GM23338 (cell line): ENCODE measurements around the gene UST. TPM values are rescaled to one million over a fixed set of nuclear protein-coding genes. Genes with fewer than 3 reads are reported as not detected.

ENCODE experiments used
- ATAC-seq: fragments of 200-7000 bp; cut with Tn5 transposase; 3 replicates; pipeline ENCODE4 v1.9.1; 2020
- DNase-seq: peaks from one replicate; pipeline ENCODE4 v3.0.0-alpha.2; 2015; ENCODE audit warnings: low spot score
- H2AFZ ChIP-seq: fragments of 200-600 bp; sonication (generic); 2 replicates; pipeline ENCODE4 v1.8.0; 2016; ENCODE audit warnings: antibody characterized with exemption, mild to moderate bottlenecking, moderate library complexity
- H3F3A ChIP-seq: fragments of 200-600 bp; sonication (generic); replicated peaks from 2 replicates; pipeline ENCODE4 v1.8.0; 2017; ENCODE audit warnings: antibody characterized with exemption, mixed run types, low read depth
- H3K27ac ChIP-seq: fragments of 200-600 bp; sonication (generic); 2 replicates; pipeline ENCODE4 v1.6.1; 2016; ENCODE audit warnings: low read depth
- H3K27me3 ChIP-seq: fragments of 200-600 bp; sonication (generic); 2 replicates; pipeline ENCODE4 v1.8.0; 2016; ENCODE audit warnings: mild to moderate bottlenecking, mixed run types, moderate library complexity; ENCODE audit not compliant: insufficient read depth
- H3K36me3 ChIP-seq: fragments of 200-600 bp; sonication (generic); 2 replicates; pipeline ENCODE4 v1.8.0; 2016; ENCODE audit warnings: mild to moderate bottlenecking; ENCODE audit not compliant: insufficient read depth
- H3K4me1 ChIP-seq: fragments of 200-600 bp; sonication (generic); 2 replicates; pipeline ENCODE4 v1.8.0; 2016; ENCODE audit warnings: mild to moderate bottlenecking, moderate library complexity; ENCODE audit not compliant: insufficient read depth
- H3K4me2 ChIP-seq: fragments of 200-600 bp; sonication (generic); 2 replicates; pipeline ENCODE4 v1.7.1; 2017; ENCODE audit warnings: mixed run types
- H3K4me3 ChIP-seq: fragments of 200-600 bp; sonication (generic); 2 replicates; pipeline ENCODE4 v1.6.1; 2016; ENCODE audit warnings: mixed run types
- H3K79me2 ChIP-seq: fragments of 200-600 bp; sonication (generic); replicated peaks from 2 replicates; pipeline ENCODE4 v1.8.0; 2017; ENCODE audit warnings: mild to moderate bottlenecking; ENCODE audit not compliant: insufficient read depth
- H3K9me2 ChIP-seq: fragments of 200-600 bp; sonication (generic); 2 replicates; pipeline ENCODE4 v1.8.0; 2017; ENCODE audit not compliant: insufficient read depth
- H4K20me1 ChIP-seq: fragments of 200-600 bp; sonication (generic); replicated peaks from 2 replicates; pipeline ENCODE4 v1.8.0; 2017; ENCODE audit warnings: mild to moderate bottlenecking; ENCODE audit not compliant: insufficient read depth
- H3K27ac Mint-ChIP-seq: 2 replicates; pipeline ENCODE4 v1.8.0; 2020; ENCODE audit warnings: inconsistent platforms, mild to moderate bottlenecking, moderate library complexity, mixed read lengths
- H3K27me3 Mint-ChIP-seq: 3 replicates; pipeline ENCODE4 v1.8.0; 2022; ENCODE audit warnings: low read depth, mild to moderate bottlenecking, moderate library complexity, mixed read lengths, inconsistent platforms; ENCODE audit not compliant: insufficient read depth, poor library complexity
- H3K36me3 Mint-ChIP-seq: 3 replicates; pipeline ENCODE4 v1.8.0; 2021; ENCODE audit warnings: low read depth, mild to moderate bottlenecking, inconsistent platforms, moderate library complexity, mixed read lengths
- H3K4me1 Mint-ChIP-seq: 3 replicates; pipeline ENCODE4 v1.8.0; 2020; ENCODE audit warnings: mild to moderate bottlenecking, inconsistent platforms, mixed read lengths
- H3K4me3 Mint-ChIP-seq: 3 replicates; pipeline ENCODE4 v1.8.0; 2021; ENCODE audit warnings: moderate library complexity, mild to moderate bottlenecking, inconsistent platforms, mixed read lengths
- H3K9me3 Mint-ChIP-seq: 3 replicates; pipeline ENCODE4 v1.8.0; 2020; ENCODE audit warnings: moderate library complexity, mild to moderate bottlenecking, inconsistent platforms, mixed read lengths
- CREB1 ChIP-seq: fragments of 250-450 bp; sonication (Bioruptor Pico); IDR thresholded peaks from 2 replicates; pipeline ENCODE4 v1.5.0; 2020; ENCODE audit warnings: low read depth, mild to moderate bottlenecking, moderate library complexity
- EZH2 ChIP-seq: fragments of 200-600 bp; sonication (generic); IDR thresholded peaks from one replicate; pipeline ENCODE4 v1.8.0; 2017; ENCODE audit warnings: antibody characterized with exemption, mild to moderate bottlenecking, low read depth; ENCODE audit not compliant: unreplicated experiment
- EZH2phosphoT487 ChIP-seq: fragments of 200-600 bp; sonication (generic); IDR thresholded peaks from one replicate; pipeline ENCODE4 v1.8.1; 2018; ENCODE audit warnings: antibody characterized with exemption; ENCODE audit not compliant: unreplicated experiment
- JUNB ChIP-seq: IDR thresholded peaks from one replicate; pipeline ENCODE4 v1.6.1; 2016; ENCODE audit warnings: antibody characterized with exemption; ENCODE audit not compliant: unreplicated experiment
- NANOG ChIP-seq: IDR thresholded peaks from 2 replicates; pipeline ENCODE4 v1.6.1; 2016; ENCODE audit warnings: antibody characterized with exemption, borderline replicate concordance
- POLR2AphosphoS5 ChIP-seq: IDR thresholded peaks from 2 replicates; pipeline ENCODE4 v1.6.1; 2016; ENCODE audit warnings: antibody characterized with exemption, low read depth
- STAT1 ChIP-seq: IDR thresholded peaks from one replicate; pipeline ENCODE4 v1.6.1; 2016; ENCODE audit warnings: antibody characterized with exemption; ENCODE audit not compliant: unreplicated experiment
- ZNF114 ChIP-seq: fragments of 250-450 bp; sonication (Bioruptor Pico); IDR thresholded peaks from 2 replicates; pipeline ENCODE4 v1.5.0; 2020; ENCODE audit warnings: mild to moderate bottlenecking, moderate library complexity
- ZNF331 ChIP-seq: fragments of 250-450 bp; sonication (Bioruptor Pico); IDR thresholded peaks from 2 replicates; pipeline ENCODE4 v1.5.0; 2020; ENCODE audit warnings: low read depth, mild to moderate bottlenecking, moderate library complexity
- polyA plus RNA-seq: library from polyadenylated mRNA; unstranded; fragments of >200 nt; fragmentation: Nextera tagmentation; extraction: Ambion mirVana; gene quantifications from 2 replicates; pipeline ENCODE4 v1.2.1, GENCODE V29; 2016
- total RNA-seq: library from RNA; depleted of rRNA; stranded (reverse); fragments of >200 nt; shearing (Covaris generic); gene quantifications from 2 replicates; pipeline ENCODE4 v1.2.3, GENCODE V29; 2014
- TF ChIP-seq, protein P1 (sequence below): IDR thresholded peaks from 2 replicates; pipeline ENCODE4 v1.6.1; 2016; ENCODE audit warnings: antibody characterized with exemption
- TF ChIP-seq, protein P2 (sequence below), 2 experiments: fragments of 200-600 bp in 1 of 2; sonication (generic) in 1 of 2; conservative IDR thresholded peaks; 2 replicates each; pipeline versions ENCODE4 v1.5.1 to v1.6.1; 2016 to 2017; ENCODE audit warnings: antibody characterized with exemption in 2 of 2, low read depth in 2 of 2, mild to moderate bottlenecking in 2 of 2, moderate library complexity in 1 of 2
- TF ChIP-seq, protein P3 (sequence below): fragments of 250-450 bp; sonication (Bioruptor Pico); IDR thresholded peaks from 2 replicates; pipeline ENCODE4 v1.5.0; 2020; ENCODE audit warnings: mild to moderate bottlenecking, moderate library complexity
- TF ChIP-seq, protein P4 (sequence below): IDR thresholded peaks from one replicate; pipeline ENCODE4 v1.6.1; 2018; ENCODE audit warnings: antibody characterized with exemption; ENCODE audit not compliant: unreplicated experiment

Gene UST
- total and polyA plus RNA-seq, 2 experiments from 2014 or later = 12.6 to 33.0 TPM

DNA sequence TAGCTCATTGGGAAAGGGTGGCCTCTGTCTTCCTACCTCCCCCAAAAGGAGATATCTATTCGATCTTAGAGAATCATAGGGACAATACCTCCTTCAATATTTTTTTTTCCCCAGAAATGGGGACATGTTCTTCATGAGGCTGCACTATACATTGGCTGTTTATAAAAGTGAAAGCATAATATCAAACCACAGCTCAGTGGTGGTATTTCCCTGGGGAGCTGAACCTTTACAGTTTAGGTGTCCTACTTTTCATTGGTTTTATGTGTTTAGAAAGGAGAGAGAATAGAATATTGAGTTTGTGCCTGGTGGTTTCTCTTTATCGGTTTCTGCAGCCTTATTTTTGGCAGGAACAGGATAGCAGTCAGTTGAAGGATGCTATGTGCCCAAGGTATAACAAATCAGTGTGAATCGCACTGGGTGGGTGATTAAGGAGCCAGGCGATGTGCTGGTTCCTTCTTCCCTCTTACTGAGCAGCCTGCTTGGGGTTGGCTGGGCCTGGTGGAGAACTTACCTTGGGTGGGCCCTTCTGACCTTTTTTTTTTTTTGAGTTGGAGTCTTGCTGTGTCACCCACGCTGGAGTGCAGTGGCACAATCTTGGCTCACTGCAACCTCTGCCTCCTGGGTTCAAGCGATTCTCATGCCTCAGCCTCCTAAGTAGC lies 25.2 kb downstream of the UST start:
- Mint-ChIP-seq H3K4me3 (no peak overlapping the region), H3K9me3 (no peaks in the 10 kb centered on the region), H3K27ac (no peak overlapping the region), H3K27me3 (peaks cover 3% of the 10 kb centered on the region), H3K36me3 (no peaks in the 10 kb centered on the region; the same call in 2 of the 3 replicates), H3K4me1 (peaks cover 63% of the 10 kb centered on the region)
- Histone ChIP-seq H2AFZ (no peak overlapping the region), H4K20me1 (peaks cover 24% of the 10 kb centered on the region), H3K36me3 (no peaks in the 10 kb centered on the region), H3K27ac (no peak overlapping the region), H3K4me2 (no peak overlapping the region), H3K79me2 (peaks cover 100% of the 10 kb centered on the region), H3K9me2 (no peaks in the 10 kb centered on the region), H3K4me1 (peaks cover 63% of the 10 kb centered on the region), H3K4me3 (no peak overlapping the region), H3F3A (no peaks in the 10 kb centered on the region), H3K27me3 (no peaks in the 10 kb centered on the region)
- no peak for ATAC-seq
- no peak for DNase-seq
- no peak for TF ChIP-seq ZNF331 (CRISPR knock-in tag)
- TF ChIP-seq CREB1 (CRISPR knock-in tag) = no peak
- no peak for TF ChIP-seq JUNB
- no peak for TF ChIP-seq NANOG
- no peak for TF ChIP-seq EZH2
- TF ChIP-seq POLR2AphosphoS5 = no peak
- no peak for TF ChIP-seq ZNF114 (CRISPR knock-in tag)
- TF ChIP-seq, protein P1, sequence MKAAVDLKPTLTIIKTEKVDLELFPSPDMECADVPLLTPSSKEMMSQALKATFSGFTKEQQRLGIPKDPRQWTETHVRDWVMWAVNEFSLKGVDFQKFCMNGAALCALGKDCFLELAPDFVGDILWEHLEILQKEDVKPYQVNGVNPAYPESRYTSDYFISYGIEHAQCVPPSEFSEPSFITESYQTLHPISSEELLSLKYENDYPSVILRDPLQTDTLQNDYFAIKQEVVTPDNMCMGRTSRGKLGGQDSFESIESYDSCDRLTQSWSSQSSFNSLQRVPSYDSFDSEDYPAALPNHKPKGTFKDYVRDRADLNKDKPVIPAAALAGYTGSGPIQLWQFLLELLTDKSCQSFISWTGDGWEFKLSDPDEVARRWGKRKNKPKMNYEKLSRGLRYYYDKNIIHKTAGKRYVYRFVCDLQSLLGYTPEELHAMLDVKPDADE = no peak
- TF ChIP-seq EZH2phosphoT487 = no peak
- TF ChIP-seq, protein P2, sequence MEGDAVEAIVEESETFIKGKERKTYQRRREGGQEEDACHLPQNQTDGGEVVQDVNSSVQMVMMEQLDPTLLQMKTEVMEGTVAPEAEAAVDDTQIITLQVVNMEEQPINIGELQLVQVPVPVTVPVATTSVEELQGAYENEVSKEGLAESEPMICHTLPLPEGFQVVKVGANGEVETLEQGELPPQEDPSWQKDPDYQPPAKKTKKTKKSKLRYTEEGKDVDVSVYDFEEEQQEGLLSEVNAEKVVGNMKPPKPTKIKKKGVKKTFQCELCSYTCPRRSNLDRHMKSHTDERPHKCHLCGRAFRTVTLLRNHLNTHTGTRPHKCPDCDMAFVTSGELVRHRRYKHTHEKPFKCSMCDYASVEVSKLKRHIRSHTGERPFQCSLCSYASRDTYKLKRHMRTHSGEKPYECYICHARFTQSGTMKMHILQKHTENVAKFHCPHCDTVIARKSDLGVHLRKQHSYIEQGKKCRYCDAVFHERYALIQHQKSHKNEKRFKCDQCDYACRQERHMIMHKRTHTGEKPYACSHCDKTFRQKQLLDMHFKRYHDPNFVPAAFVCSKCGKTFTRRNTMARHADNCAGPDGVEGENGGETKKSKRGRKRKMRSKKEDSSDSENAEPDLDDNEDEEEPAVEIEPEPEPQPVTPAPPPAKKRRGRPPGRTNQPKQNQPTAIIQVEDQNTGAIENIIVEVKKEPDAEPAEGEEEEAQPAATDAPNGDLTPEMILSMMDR (conservative IDR thresholded peaks at IDR 0.05; ENCODE audit: low read depth in 2 of 2) = no peak
- TF ChIP-seq, protein P3, sequence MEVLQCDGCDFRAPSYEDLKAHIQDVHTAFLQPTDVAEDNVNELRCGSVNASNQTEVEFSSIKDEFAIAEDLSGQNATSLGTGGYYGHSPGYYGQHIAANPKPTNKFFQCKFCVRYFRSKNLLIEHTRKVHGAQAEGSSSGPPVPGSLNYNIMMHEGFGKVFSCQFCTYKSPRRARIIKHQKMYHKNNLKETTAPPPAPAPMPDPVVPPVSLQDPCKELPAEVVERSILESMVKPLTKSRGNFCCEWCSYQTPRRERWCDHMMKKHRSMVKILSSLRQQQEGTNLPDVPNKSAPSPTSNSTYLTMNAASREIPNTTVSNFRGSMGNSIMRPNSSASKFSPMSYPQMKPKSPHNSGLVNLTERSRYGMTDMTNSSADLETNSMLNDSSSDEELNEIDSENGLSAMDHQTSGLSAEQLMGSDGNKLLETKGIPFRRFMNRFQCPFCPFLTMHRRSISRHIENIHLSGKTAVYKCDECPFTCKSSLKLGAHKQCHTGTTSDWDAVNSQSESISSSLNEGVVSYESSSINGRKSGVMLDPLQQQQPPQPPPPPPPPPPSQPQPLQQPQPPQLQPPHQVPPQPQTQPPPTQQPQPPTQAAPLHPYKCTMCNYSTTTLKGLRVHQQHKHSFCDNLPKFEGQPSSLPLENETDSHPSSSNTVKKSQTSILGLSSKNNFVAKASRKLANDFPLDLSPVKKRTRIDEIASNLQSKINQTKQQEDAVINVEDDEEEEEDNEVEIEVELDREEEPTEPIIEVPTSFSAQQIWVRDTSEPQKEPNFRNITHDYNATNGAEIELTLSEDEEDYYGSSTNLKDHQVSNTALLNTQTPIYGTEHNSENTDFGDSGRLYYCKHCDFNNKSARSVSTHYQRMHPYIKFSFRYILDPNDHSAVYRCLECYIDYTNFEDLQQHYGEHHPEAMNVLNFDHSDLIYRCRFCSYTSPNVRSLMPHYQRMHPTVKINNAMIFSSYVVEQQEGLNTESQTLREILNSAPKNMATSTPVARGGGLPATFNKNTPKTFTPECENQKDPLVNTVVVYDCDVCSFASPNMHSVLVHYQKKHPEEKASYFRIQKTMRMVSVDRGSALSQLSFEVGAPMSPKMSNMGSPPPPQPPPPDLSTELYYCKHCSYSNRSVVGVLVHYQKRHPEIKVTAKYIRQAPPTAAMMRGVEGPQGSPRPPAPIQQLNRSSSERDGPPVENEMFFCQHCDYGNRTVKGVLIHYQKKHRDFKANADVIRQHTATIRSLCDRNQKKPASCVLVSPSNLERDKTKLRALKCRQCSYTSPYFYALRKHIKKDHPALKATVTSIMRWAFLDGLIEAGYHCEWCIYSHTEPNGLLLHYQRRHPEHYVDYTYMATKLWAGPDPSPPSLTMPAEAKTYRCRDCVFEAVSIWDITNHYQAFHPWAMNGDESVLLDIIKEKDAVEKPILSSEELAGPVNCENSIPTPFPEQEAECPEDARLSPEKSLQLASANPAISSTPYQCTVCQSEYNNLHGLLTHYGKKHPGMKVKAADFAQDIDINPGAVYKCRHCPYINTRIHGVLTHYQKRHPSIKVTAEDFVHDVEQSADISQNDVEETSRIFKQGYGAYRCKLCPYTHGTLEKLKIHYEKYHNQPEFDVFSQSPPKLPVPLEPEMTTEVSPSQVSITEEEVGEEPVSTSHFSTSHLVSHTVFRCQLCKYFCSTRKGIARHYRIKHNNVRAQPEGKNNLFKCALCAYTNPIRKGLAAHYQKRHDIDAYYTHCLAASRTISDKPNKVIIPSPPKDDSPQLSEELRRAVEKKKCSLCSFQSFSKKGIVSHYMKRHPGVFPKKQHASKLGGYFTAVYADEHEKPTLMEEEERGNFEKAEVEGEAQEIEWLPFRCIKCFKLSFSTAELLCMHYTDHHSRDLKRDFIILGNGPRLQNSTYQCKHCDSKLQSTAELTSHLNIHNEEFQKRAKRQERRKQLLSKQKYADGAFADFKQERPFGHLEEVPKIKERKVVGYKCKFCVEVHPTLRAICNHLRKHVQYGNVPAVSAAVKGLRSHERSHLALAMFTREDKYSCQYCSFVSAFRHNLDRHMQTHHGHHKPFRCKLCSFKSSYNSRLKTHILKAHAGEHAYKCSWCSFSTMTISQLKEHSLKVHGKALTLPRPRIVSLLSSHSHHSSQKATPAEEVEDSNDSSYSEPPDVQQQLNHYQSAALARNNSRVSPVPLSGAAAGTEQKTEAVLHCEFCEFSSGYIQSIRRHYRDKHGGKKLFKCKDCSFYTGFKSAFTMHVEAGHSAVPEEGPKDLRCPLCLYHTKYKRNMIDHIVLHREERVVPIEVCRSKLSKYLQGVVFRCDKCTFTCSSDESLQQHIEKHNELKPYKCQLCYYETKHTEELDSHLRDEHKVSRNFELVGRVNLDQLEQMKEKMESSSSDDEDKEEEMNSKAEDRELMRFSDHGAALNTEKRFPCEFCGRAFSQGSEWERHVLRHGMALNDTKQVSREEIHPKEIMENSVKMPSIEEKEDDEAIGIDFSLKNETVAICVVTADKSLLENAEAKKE (CRISPR knock-in tag) = no peak
- TF ChIP-seq, protein P4, sequence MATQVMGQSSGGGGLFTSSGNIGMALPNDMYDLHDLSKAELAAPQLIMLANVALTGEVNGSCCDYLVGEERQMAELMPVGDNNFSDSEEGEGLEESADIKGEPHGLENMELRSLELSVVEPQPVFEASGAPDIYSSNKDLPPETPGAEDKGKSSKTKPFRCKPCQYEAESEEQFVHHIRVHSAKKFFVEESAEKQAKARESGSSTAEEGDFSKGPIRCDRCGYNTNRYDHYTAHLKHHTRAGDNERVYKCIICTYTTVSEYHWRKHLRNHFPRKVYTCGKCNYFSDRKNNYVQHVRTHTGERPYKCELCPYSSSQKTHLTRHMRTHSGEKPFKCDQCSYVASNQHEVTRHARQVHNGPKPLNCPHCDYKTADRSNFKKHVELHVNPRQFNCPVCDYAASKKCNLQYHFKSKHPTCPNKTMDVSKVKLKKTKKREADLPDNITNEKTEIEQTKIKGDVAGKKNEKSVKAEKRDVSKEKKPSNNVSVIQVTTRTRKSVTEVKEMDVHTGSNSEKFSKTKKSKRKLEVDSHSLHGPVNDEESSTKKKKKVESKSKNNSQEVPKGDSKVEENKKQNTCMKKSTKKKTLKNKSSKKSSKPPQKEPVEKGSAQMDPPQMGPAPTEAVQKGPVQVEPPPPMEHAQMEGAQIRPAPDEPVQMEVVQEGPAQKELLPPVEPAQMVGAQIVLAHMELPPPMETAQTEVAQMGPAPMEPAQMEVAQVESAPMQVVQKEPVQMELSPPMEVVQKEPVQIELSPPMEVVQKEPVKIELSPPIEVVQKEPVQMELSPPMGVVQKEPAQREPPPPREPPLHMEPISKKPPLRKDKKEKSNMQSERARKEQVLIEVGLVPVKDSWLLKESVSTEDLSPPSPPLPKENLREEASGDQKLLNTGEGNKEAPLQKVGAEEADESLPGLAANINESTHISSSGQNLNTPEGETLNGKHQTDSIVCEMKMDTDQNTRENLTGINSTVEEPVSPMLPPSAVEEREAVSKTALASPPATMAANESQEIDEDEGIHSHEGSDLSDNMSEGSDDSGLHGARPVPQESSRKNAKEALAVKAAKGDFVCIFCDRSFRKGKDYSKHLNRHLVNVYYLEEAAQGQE = no peak
- TF ChIP-seq STAT1 = no peak
